Activated T-helper 17 cell treated with anti-CD3 and anti-CD28 coated beads, Interleukin-2, amount 50 U/mL, for 72 hours (primary cell): ENCODE results near the gene KCTD18. TPM values are rescaled to one million over a fixed set of nuclear protein-coding genes. Genes with fewer than 3 reads are reported as not detected.
A peak's percentile ranks its signal among the peaks of the same experiment; 100 is the strongest.

Experiments used
- ATAC-seq: fragments of 150-1000 bp; cut with Tn5 transposase; replicated peaks from 2 replicates; pipeline ENCODE4 v1.10.0; 2021; ENCODE audit warnings: mild to moderate bottlenecking, moderate library complexity
- H3K27ac Mint-ChIP-seq: one replicate; pipeline ENCODE4 v1.8.0; 2022; ENCODE audit warnings: mixed read lengths
- H3K27me3 Mint-ChIP-seq: one replicate; pipeline ENCODE4 v1.8.0; 2022; ENCODE audit warnings: mixed read lengths
- H3K36me3 Mint-ChIP-seq: one replicate; pipeline ENCODE4 v1.8.0; 2022; ENCODE audit warnings: low read depth, mild to moderate bottlenecking, mixed read lengths
- H3K4me1 Mint-ChIP-seq: one replicate; pipeline ENCODE4 v1.8.0; 2022; ENCODE audit warnings: mixed read lengths
- H3K4me3 Mint-ChIP-seq: one replicate; pipeline ENCODE4 v1.8.0; 2022; ENCODE audit warnings: mild to moderate bottlenecking, mixed read lengths
- H3K9me3 Mint-ChIP-seq: one replicate; pipeline ENCODE4 v1.8.0; 2022; ENCODE audit warnings: mixed read lengths
- total RNA-seq, 2 donors: library from RNA; stranded (reverse); gene quantifications; one replicate each; pipeline ENCODE4 v1.2.3, GENCODE V29; 2022

Gene KCTD18
- total RNA-seq, 2 donors from 2014 or later: 9.3 to 10.8 TPM

GRCh38 chr2:200472853-200473464 lies 36.9 kb downstream of the KCTD18 start:
- Mint-ChIP-seq H3K4me1 (peaks cover 15% of the 10 kb centered on the region), H3K9me3 (no peaks in the 10 kb centered on the region), H3K4me3 (no peak overlapping the region), H3K27me3 (no peaks in the 10 kb centered on the region), H3K36me3 (no peaks in the 10 kb centered on the region), H3K27ac (no peak overlapping the region)
- no peak for ATAC-seq

GRCh38 chr2:200471928-200472645 lies 37.8 kb downstream of the KCTD18 start:
- no peak overlapping the region for H3K4me3 Mint-ChIP-seq
- H3K9me3 Mint-ChIP-seq: no peaks in the 10 kb centered on the region
- peak overlapping the region; percentile 36 for H3K27ac Mint-ChIP-seq
- H3K27me3 Mint-ChIP-seq: no peaks in the 10 kb centered on the region
- no peaks in the 10 kb centered on the region for H3K36me3 Mint-ChIP-seq
- peaks cover 24% of the 10 kb centered on the region for H3K4me1 Mint-ChIP-seq
- no peak for ATAC-seq

GRCh38 chr2:200471324-200471848 lies 38.5 kb downstream of the KCTD18 start:
- no peaks in the 10 kb centered on the region for H3K9me3 Mint-ChIP-seq
- peaks cover 30% of the 10 kb centered on the region for H3K4me1 Mint-ChIP-seq
- H3K36me3 Mint-ChIP-seq: no peaks in the 10 kb centered on the region
- H3K4me3 Mint-ChIP-seq: peak overlapping the region; percentile 27
- ATAC-seq: peak; percentile 42
- no peaks in the 10 kb centered on the region for H3K27me3 Mint-ChIP-seq
- H3K27ac Mint-ChIP-seq: peak overlapping the region; percentile 4

- Mint-ChIP-seq H3K4me3 (no peak overlapping the region), H3K9me3 (no peaks in the 10 kb centered on the region), H3K4me1 (peaks cover 30% of the 10 kb centered on the region), H3K27me3 (no peaks in the 10 kb centered on the region), H3K27ac (no peak overlapping the region), H3K36me3 (no peaks in the 10 kb centered on the region)
- no peak for ATAC-seq
Observed at GRCh38 chr2:200470230-200470629, 39.6 kb downstream of the KCTD18 start.

- Mint-ChIP-seq H3K36me3 (no peaks in the 10 kb centered on the region), H3K27me3 (no peaks in the 10 kb centered on the region), H3K9me3 (no peaks in the 10 kb centered on the region), H3K27ac (no peak overlapping the region), H3K4me1 (peaks cover 30% of the 10 kb centered on the region), H3K4me3 (no peak overlapping the region)
- no peak for ATAC-seq
Observed at GRCh38 chr2:200469708-200470211, 40.1 kb downstream of the KCTD18 start.

- Mint-ChIP-seq H3K27me3 (no peaks in the 10 kb centered on the region), H3K4me1 (peaks cover 30% of the 10 kb centered on the region), H3K9me3 (no peaks in the 10 kb centered on the region), H3K36me3 (no peaks in the 10 kb centered on the region), H3K27ac (peak overlapping the region; percentile 78), H3K4me3 (peak overlapping the region; percentile 64)
- ATAC-seq: no peak
Observed at GRCh38 chr2:200467806-200468681, 41.8 kb downstream of the KCTD18 start.

GRCh38 chr2:200466425-200467418 lies 43.1 kb downstream of the KCTD18 start:
- Mint-ChIP-seq H3K36me3 (no peaks in the 10 kb centered on the region), H3K27ac (peak overlapping the region; percentile 78), H3K27me3 (no peaks in the 10 kb centered on the region), H3K4me3 (peak overlapping the region; percentile 64), H3K4me1 (peaks cover 30% of the 10 kb centered on the region), H3K9me3 (no peaks in the 10 kb centered on the region)
- ATAC-seq: peak; percentile 91

GRCh38 chr2:200463452-200463851 lies 46.4 kb downstream of the KCTD18 start:
- Mint-ChIP-seq H3K36me3 (no peaks in the 10 kb centered on the region), H3K27ac (no peak overlapping the region), H3K4me1 (peaks cover 19% of the 10 kb centered on the region), H3K27me3 (no peaks in the 10 kb centered on the region), H3K4me3 (no peak overlapping the region), H3K9me3 (no peaks in the 10 kb centered on the region)
- ATAC-seq: no peak

GRCh38 chr2:200461846-200462710 lies 47.8 kb downstream of the KCTD18 start:
- Mint-ChIP-seq H3K36me3 (no peaks in the 10 kb centered on the region), H3K27me3 (no peaks in the 10 kb centered on the region), H3K27ac (no peak overlapping the region), H3K4me1 (peaks cover 6% of the 10 kb centered on the region), H3K4me3 (no peak overlapping the region), H3K9me3 (no peaks in the 10 kb centered on the region)
- ATAC-seq: no peak

GRCh38 chr2:200459101-200459500 lies 50.8 kb downstream of the KCTD18 start:
- H3K4me1 Mint-ChIP-seq: peaks cover 27% of the 10 kb centered on the region
- no peaks in the 10 kb centered on the region for H3K9me3 Mint-ChIP-seq
- no peak overlapping the region for H3K27ac Mint-ChIP-seq
- H3K4me3 Mint-ChIP-seq: no peak overlapping the region
- no peaks in the 10 kb centered on the region for H3K36me3 Mint-ChIP-seq
- ATAC-seq: no peak
- peaks cover 3% of the 10 kb centered on the region for H3K27me3 Mint-ChIP-seq

- no peaks in the 10 kb centered on the region for H3K36me3 Mint-ChIP-seq
- ATAC-seq: no peak
- peak overlapping the region; percentile 99 for H3K27ac Mint-ChIP-seq
Observed at GRCh38 chr2:200456567-200456966, 53.3 kb downstream of the KCTD18 start.

GRCh38 chr2:200455958-200456421 lies 53.9 kb downstream of the KCTD18 start:
- no peaks in the 10 kb centered on the region for H3K36me3 Mint-ChIP-seq
- H3K4me3 Mint-ChIP-seq: peak overlapping the region; percentile 69
- ATAC-seq: peak; percentile 52
- H3K4me1 Mint-ChIP-seq: peaks cover 30% of the 10 kb centered on the region
- H3K27me3 Mint-ChIP-seq: peaks cover 6% of the 10 kb centered on the region
- H3K9me3 Mint-ChIP-seq: no peaks in the 10 kb centered on the region
- peak overlapping the region; percentile 99 for H3K27ac Mint-ChIP-seq

More at GRCh38 chr2:200456567-200456966, 53.3 kb downstream of the KCTD18 start:
- peak overlapping the region; percentile 69 for H3K4me3 Mint-ChIP-seq
- no peaks in the 10 kb centered on the region for H3K9me3 Mint-ChIP-seq
- peaks cover 6% of the 10 kb centered on the region for H3K27me3 Mint-ChIP-seq
- peaks cover 30% of the 10 kb centered on the region for H3K4me1 Mint-ChIP-seq
